ENCODE results near the gene ABCE1. TPM values are rescaled to one million over a fixed set of nuclear protein-coding genes. Genes with fewer than 3 reads are reported as not detected.

The ABCE1 gene
- total and polyA plus RNA-seq, 3 donors from 2014 or later: 34.0 to 80.1 (median 73.2) TPM

DNA sequence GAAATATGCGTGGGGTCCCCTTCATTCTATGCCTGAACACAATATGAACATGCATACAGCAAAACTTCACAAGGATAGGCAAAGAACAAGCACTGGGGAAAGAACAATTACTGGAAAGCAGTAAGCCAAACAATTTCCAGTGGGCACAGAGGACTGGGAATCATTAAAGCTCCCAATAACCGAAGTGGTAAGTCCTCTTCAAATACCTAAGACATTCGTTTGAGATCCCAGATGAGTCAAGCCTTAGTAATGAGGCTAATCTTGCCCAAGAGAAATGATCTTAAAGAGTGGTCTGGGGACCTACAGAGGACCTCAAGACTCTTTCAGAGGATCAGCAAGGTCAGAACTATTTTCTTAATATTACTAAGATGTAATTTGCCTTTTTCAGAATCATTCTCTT is 28.8 kb upstream of the ABCE1 start:
- Histone ChIP-seq H3K4me1 (no peaks in the 10 kb centered on the region), H3K4me3 (no peak overlapping the region), H3K36me3 (ENCODE audit: low read depth, missing control alignments) (no peaks in the 10 kb centered on the region), H3K27ac (no peak overlapping the region), H3K9me3 (no peaks in the 10 kb centered on the region), H3K27me3 (no peaks in the 10 kb centered on the region)
- TF ChIP-seq, protein P1, sequence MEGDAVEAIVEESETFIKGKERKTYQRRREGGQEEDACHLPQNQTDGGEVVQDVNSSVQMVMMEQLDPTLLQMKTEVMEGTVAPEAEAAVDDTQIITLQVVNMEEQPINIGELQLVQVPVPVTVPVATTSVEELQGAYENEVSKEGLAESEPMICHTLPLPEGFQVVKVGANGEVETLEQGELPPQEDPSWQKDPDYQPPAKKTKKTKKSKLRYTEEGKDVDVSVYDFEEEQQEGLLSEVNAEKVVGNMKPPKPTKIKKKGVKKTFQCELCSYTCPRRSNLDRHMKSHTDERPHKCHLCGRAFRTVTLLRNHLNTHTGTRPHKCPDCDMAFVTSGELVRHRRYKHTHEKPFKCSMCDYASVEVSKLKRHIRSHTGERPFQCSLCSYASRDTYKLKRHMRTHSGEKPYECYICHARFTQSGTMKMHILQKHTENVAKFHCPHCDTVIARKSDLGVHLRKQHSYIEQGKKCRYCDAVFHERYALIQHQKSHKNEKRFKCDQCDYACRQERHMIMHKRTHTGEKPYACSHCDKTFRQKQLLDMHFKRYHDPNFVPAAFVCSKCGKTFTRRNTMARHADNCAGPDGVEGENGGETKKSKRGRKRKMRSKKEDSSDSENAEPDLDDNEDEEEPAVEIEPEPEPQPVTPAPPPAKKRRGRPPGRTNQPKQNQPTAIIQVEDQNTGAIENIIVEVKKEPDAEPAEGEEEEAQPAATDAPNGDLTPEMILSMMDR (IDR thresholded peaks at IDR 0.05): no peak
- TF ChIP-seq POLR2A (IDR thresholded peaks at IDR 0.05): no peak
- 81 to 85% methylated on average over 3 of the region's 3 CpGs for WGBS, 2 donors
- intact Hi-C loops (cut with DNase I; ENCODE audit: low total_unique reads): no loop called here
- DNase-seq: no peak

DNA sequence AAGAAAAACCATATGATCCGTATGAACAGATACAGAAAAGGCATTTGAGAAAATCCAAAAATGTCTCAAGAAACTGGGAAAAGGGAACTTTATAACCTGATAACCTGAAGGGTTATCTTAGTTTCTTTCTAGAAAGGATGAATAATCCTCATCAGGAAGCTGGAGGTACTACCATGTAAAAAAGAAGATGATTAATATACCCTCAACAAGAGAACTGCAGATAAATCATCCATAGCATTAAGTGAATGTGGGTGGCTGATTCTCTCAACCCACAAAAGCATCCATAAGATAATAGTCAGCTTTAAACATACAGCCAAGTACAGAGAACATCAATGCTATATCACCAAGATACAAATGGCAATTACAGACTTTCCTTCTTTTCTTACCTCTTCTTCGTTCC is 26.6 kb upstream of the ABCE1 start:
- TF ChIP-seq, protein P1 (IDR thresholded peaks at IDR 0.05): no peak
- TF ChIP-seq POLR2A (IDR thresholded peaks at IDR 0.05): no peak
- intact Hi-C loops (cut with DNase I; ENCODE audit: low total_unique reads): no loop called here
- Histone ChIP-seq H3K27me3 (no peaks in the 10 kb centered on the region), H3K27ac (no peak overlapping the region), H3K36me3 (ENCODE audit: low read depth, missing control alignments) (no peaks in the 10 kb centered on the region), H3K9me3 (no peaks in the 10 kb centered on the region), H3K4me1 (no peaks in the 10 kb centered on the region), H3K4me3 (no peak overlapping the region)
- WGBS, 2 donors: 92 to 96% methylated on average over 2 of the region's 2 CpGs
- DNase-seq: no peak

DNA sequence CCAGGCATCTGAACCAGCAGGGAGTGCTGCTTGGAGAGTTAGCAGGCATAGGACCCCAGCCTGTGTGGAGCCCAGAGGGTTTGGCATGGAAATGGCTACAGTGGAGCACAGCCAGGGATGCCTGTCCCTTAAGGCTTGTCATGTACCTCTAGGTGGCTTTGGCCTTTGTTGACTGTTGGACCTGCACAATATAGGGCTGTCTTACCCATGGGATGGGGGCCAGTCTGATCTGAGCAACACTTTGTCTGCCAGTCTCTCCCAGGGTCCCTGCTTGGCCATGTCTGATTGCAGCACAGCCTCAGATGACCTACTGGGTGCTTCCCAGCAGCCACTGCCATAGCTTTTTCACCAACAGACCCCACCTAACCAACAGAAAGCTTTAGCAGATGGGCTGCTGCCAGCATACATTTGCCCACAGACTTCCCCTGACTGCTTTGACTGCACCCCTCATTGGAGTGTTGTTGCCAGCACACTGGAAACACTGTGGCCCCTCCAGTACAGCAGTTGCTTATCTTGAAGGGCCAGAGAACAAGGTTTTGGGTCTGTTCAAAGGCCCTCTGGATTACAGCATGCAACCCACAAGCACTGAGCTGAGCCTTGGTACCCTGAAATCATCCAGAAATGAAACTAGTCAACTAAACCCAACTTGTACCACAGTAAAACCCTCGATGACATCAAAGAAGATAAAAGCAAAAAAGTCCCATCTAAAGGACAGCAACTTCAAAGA is 22.2 kb upstream of the ABCE1 start:
- no peak for DNase-seq
- Histone ChIP-seq H3K27me3 (no peaks in the 10 kb centered on the region), H3K4me3 (no peak overlapping the region), H3K4me1 (no peaks in the 10 kb centered on the region), H3K9me3 (no peaks in the 10 kb centered on the region), H3K36me3 (ENCODE audit: low read depth, missing control alignments) (no peaks in the 10 kb centered on the region), H3K27ac (no peak overlapping the region)
- intact Hi-C loops (cut with DNase I; ENCODE audit: low total_unique reads): no loop called here
- TF ChIP-seq, protein P1 (IDR thresholded peaks at IDR 0.05): no peak
- TF ChIP-seq POLR2A (IDR thresholded peaks at IDR 0.05): no peak
- WGBS, 2 donors: 68 to 88% methylated on average over 1 of the region's 1 CpG

DNA sequence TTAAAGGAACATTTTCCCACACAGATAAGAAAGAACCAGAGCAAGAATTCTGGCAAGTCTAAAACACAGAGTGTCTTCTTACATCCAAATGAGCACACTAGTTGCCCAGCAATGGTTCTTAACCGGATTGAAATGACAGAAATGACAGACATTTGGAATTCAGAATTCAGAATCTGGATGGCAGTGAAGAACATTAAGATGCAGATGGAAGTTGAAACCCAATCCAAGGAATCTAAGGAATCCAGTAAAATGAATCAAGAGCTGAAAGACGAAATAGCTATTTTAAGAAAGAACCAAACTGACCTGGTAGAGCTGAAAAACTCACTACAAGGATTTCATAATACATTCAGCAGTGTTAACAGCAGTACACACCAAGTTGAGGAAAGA is 21.6 kb upstream of the ABCE1 start:
- DNase-seq: no peak
- no peaks in the 10 kb centered on the region for H3K27me3 ChIP-seq
- no peaks in the 10 kb centered on the region for H3K4me1 ChIP-seq
- H3K4me3 ChIP-seq: no peak overlapping the region
- no peaks in the 10 kb centered on the region for H3K9me3 ChIP-seq
- TF ChIP-seq, protein P1 (IDR thresholded peaks at IDR 0.05): no peak
- no peak for TF ChIP-seq POLR2A (IDR thresholded peaks at IDR 0.05)
- H3K27ac ChIP-seq: no peak overlapping the region
- 79 to 84% methylated on average over 2 of the region's 2 CpGs for WGBS, 2 donors
- intact Hi-C loops (cut with DNase I; ENCODE audit: low total_unique reads): no loop called here
- H3K36me3 ChIP-seq (ENCODE audit: low read depth, missing control alignments): no peaks in the 10 kb centered on the region

DNA sequence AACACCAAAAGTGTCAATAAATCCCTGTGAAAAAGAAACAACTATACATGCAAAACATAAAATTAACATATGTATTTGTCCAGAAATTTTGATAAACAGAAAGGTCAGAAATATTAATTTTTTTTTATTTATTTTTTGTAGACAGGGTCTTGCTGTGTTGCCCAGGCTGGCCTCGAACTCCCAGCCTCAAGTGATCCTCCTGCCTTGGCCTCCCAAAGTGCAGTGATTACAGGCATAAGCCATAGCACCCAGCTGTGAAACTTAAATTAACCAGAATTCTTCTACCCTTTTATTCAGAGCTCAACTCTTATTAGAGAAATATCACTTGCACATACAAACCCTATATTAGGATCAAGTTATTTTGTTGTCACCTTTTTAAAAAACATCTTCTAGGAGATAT is 16.4 kb upstream of the ABCE1 start:
- H3K36me3 ChIP-seq (ENCODE audit: low read depth, missing control alignments): no peaks in the 10 kb centered on the region
- 100% methylated on average over 1 of the region's 1 CpG for WGBS, 2 donors

More for the DNA sequence above, 16.4 kb upstream of the ABCE1 start:
- TF ChIP-seq, protein P1 (IDR thresholded peaks at IDR 0.05): no peak
- no peak for TF ChIP-seq POLR2A (IDR thresholded peaks at IDR 0.05)
- H3K4me3 ChIP-seq: no peak overlapping the region
- no peak overlapping the region for H3K27ac ChIP-seq
- no peaks in the 10 kb centered on the region for H3K9me3 ChIP-seq
- intact Hi-C loops (cut with DNase I; ENCODE audit: low total_unique reads): no loop called here
- no peaks in the 10 kb centered on the region for H3K27me3 ChIP-seq
- DNase-seq: no peak
- H3K4me1 ChIP-seq: no peaks in the 10 kb centered on the region

All from testis (tissue), 3 donors.